Measurements from ENCODE around the gene ISL1. TPM values are rescaled to one million over a fixed set of nuclear protein-coding genes. Genes with fewer than 3 reads are reported as not detected.
A peak's percentile ranks its signal among the peaks of the same experiment; 100 is the strongest.

ISL1 gene
- total RNA-seq, 1 donor from 2014 or later: 0.15 TPM

DNA sequence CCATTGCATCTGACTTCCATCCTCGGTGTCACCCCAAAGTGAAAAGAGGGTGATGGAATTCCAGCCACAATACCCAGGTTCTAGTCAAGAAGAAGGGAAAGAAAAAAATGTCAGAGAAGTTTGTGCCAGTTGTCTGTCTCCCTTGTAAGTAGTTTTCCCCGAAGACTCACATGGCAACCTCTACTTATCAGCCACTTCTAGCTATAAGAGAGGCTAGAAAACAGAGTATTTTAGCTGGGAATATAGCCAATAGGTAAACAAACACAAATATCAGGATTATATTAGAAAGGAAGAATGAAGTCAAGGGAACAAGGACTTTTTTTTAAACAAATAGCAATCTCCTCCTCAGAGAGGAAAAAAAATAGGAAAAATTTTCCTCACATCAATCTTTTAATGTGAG, 12.2 kb upstream of the ISL1 start:
- Histone ChIP-seq H3K9me3 (no peaks in the 10 kb centered on the region), H3K4me3 (no peak overlapping the region), H3K4me1 (peaks cover 6% of the 10 kb centered on the region), H3K36me3 (no peaks in the 10 kb centered on the region), H3K27ac (no peak overlapping the region), H3K27me3 (ENCODE audit: low read depth) (no peaks in the 10 kb centered on the region)
- ATAC-seq: peak; percentile 45 to 87
- DNase-seq: no peak
- intact Hi-C loops (cut with DNase I): no loop called here
- TF ChIP-seq, protein P1, sequence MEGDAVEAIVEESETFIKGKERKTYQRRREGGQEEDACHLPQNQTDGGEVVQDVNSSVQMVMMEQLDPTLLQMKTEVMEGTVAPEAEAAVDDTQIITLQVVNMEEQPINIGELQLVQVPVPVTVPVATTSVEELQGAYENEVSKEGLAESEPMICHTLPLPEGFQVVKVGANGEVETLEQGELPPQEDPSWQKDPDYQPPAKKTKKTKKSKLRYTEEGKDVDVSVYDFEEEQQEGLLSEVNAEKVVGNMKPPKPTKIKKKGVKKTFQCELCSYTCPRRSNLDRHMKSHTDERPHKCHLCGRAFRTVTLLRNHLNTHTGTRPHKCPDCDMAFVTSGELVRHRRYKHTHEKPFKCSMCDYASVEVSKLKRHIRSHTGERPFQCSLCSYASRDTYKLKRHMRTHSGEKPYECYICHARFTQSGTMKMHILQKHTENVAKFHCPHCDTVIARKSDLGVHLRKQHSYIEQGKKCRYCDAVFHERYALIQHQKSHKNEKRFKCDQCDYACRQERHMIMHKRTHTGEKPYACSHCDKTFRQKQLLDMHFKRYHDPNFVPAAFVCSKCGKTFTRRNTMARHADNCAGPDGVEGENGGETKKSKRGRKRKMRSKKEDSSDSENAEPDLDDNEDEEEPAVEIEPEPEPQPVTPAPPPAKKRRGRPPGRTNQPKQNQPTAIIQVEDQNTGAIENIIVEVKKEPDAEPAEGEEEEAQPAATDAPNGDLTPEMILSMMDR (IDR thresholded peaks at IDR 0.05): no peak

DNA sequence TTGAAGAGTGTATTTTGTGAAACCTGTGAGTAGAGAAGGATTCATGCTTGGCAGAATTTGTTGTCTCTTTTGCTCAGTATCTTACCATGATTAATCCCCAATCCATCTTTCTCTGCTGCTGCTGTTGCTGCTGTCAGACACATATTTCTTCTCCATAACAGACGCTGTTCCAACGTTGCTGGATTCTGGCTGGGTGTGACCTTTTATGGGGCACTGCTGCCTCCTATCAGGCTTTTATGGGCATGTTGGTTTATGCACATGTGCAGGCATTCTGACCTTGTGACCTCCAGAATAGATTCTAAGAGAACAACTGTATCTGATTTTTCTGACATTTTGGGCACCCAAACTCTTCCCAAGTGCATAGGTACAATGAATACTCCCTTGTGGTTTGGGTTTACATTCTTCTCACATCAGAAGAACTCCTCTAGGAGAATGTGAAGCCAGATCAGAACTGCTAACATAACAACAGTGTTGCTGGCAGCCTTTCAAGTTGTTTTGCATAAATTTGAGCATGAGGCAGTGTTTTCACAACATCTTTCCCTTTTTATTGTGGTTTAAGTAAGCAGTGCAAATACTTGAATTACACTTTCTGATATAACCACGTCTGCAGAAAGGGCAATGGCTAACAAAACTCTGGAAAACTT, 9.2 kb upstream of the ISL1 start:
- no peak for DNase-seq
- TF ChIP-seq, protein P1 (IDR thresholded peaks at IDR 0.05): no peak
- Histone ChIP-seq H3K4me3 (no peak overlapping the region), H3K27me3 (ENCODE audit: low read depth) (peaks cover 26% of the 10 kb centered on the region), H3K27ac (no peak overlapping the region), H3K36me3 (no peaks in the 10 kb centered on the region), H3K4me1 (peaks cover 12% of the 10 kb centered on the region), H3K9me3 (no peaks in the 10 kb centered on the region)
- no peak for ATAC-seq
- intact Hi-C loops (cut with DNase I): no loop called here

DNA sequence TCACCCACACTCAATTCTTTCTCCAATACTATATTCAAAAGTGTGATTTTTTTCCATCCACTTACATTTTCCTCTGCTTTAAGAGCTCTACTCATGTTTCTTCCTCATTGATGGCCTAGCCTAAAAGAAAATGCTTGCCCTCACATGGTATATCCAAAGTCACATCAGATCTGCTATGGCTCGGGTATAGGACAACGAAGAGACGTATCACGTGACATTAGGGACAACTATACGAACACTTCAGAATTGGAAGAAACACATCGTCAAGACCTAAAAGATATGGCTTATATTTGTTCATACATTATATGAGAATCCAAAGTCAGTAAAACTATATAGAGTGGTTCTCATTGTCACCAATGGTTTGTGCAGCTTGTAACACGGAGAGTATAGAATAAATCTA, 8.2 kb upstream of the ISL1 start:
- Histone ChIP-seq H3K4me3 (no peak overlapping the region), H3K4me1 (peaks cover 18% of the 10 kb centered on the region), H3K36me3 (no peaks in the 10 kb centered on the region), H3K9me3 (no peaks in the 10 kb centered on the region), H3K27me3 (ENCODE audit: low read depth) (peaks cover 37% of the 10 kb centered on the region), H3K27ac (no peak overlapping the region)
- intact Hi-C loops (cut with DNase I): no loop called here
- DNase-seq: no peak
- no peak for ATAC-seq
- TF ChIP-seq, protein P1 (IDR thresholded peaks at IDR 0.05): no peak

DNA sequence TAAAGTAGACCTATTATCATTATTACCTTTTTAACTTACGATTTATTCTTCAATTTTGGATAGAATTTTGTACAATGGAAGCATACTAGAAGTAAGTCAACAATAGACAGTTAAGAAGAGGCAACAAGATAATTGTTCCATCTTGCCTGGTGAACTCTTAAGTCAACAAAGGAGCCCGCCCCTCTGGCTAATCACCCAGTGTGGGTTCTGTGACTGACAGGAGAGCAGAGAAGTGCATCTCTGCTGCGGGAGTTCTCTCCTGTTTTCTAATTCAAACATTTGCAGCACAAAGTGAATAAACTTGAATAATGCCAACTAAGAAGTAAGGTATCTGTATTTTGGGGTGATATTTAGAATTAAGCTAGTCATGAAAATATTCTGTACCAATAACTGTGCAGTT, 6.7 kb upstream of the ISL1 start:
- no peaks in the 10 kb centered on the region for H3K36me3 ChIP-seq
- no peak for DNase-seq
- H3K27me3 ChIP-seq (ENCODE audit: low read depth): peaks cover 51% of the 10 kb centered on the region
- no peak for ATAC-seq
- H3K27ac ChIP-seq: no peak overlapping the region
- peaks cover 14% of the 10 kb centered on the region for H3K4me1 ChIP-seq
- intact Hi-C loops (cut with DNase I): no loop called here
- H3K9me3 ChIP-seq: no peaks in the 10 kb centered on the region
- TF ChIP-seq, protein P1 (IDR thresholded peaks at IDR 0.05): no peak
- no peak overlapping the region for H3K4me3 ChIP-seq

DNA sequence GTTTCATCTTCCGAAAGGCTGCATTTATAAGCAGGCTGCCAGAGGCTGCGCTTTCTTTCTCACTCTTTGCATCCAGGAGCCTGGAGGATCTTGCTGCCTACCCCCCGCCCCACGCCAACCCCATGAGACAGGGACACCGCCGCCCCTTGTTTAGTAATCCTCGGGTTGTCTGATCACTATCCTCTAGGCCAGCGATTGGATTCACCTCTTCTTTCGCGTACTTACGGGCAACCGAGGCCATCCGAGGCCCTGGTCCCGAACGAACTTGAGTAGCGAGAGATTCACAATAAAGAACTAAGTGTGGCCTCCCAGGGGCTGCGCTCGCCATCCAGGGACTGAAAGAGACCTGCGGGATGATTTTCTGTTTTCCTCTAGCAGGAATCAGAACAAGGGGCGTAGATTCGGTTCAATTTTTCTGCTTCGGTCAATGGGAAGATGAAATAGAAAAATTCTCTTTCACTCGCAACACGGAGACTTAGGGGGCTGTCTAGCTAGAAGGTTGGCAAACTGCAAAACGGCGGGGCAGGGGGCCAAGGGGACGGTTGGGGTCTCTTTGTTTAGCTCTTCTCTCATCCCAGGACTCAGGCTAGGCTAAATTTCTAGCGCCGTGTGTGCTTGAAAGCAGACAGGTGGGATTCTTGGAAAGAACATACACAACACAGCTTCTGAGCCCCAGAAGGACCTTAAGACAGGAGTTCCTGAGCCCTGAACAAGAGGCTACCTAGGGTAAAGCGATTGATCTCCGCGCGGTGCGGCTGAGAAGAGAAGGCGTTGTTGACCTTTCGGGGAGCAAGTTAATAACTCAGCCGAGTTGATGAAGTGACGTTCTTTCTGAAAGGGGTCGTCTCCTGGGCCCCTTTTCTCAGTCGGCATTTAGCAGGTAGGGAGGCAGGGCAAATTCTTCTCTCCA, 5.8 kb upstream of the ISL1 start:
- Histone ChIP-seq H3K4me1 (peaks cover 13% of the 10 kb centered on the region), H3K4me3 (no peak overlapping the region), H3K27me3 (ENCODE audit: low read depth) (peaks cover 60% of the 10 kb centered on the region), H3K9me3 (no peaks in the 10 kb centered on the region), H3K27ac (no peak overlapping the region), H3K36me3 (no peaks in the 10 kb centered on the region)
- DNase-seq (no peak), ATAC-seq (no peak)
- intact Hi-C loops (cut with DNase I): no loop called here
- TF ChIP-seq, protein P1 (IDR thresholded peaks at IDR 0.05): no peak

Data from lower lobe of right lung (tissue), 2 donors.